Activated CD4-positive, alpha-beta T cell treated with anti-CD3 and anti-CD28 coated beads, Interleukin-2, Interleukin-6, amounts not matched to agents 100 ng/mL and 50 ng/mL, durations not matched to agents 16 hours and 8 hours (primary cell): ENCODE results near the gene TEX264.

Experiments
- DNase-seq: peaks from one replicate; pipeline ENCODE4 v3.0.0-alpha.2; 2020

TEX264 gene

GRCh38 chr3:51676102-51676640, 5.1 kb downstream of the TEX264 start:
- DNase-seq: no peak

- no peak for DNase-seq
Measured at GRCh38 chr3:51677358-51677757, 6.3 kb downstream of the TEX264 start.

- DNase-seq: no peak
Measured at GRCh38 chr3:51678186-51678585, 7.1 kb downstream of the TEX264 start.

- DNase-seq: no peak
Measured at GRCh38 chr3:51678641-51679040, 7.6 kb downstream of the TEX264 start.

- DNase-seq: no peak
Measured at GRCh38 chr3:51679318-51679717, 8.3 kb downstream of the TEX264 start.

GRCh38 chr3:51679777-51680176, 8.7 kb downstream of the TEX264 start:
- DNase-seq: no peak

- no peak for DNase-seq
Measured at GRCh38 chr3:51680196-51680595, 9.1 kb downstream of the TEX264 start.

GRCh38 chr3:51680663-51681230, 9.7 kb downstream of the TEX264 start:
- DNase-seq: no peak

- DNase-seq: peak; percentile 80
Measured at GRCh38 chr3:51681453-51681852, 10.4 kb downstream of the TEX264 start.

- DNase-seq: peak; percentile 90
Measured at GRCh38 chr3:51682079-51682478, 11.0 kb downstream of the TEX264 start.

- DNase-seq: no peak
Measured at GRCh38 chr3:51682526-51682925, 11.5 kb downstream of the TEX264 start.

- DNase-seq: no peak
Measured at GRCh38 chr3:51683566-51683965, 12.5 kb downstream of the TEX264 start.

- peak; percentile 22 for DNase-seq
Measured at GRCh38 chr3:51684971-51685751, 14.1 kb downstream of the TEX264 start.

- no peak for DNase-seq
Measured at GRCh38 chr3:51686056-51686455, 15.0 kb downstream of the TEX264 start.

- DNase-seq: peak; percentile 94
Measured at GRCh38 chr3:51686512-51687215, 15.6 kb downstream of the TEX264 start.

GRCh38 chr3:51687431-51688205, 16.6 kb downstream of the TEX264 start:
- DNase-seq: no peak

GRCh38 chr3:51688206-51688600, 17.2 kb downstream of the TEX264 start:
- DNase-seq: no peak

GRCh38 chr3:51691021-51691420, 20.0 kb downstream of the TEX264 start:
- no peak for DNase-seq

GRCh38 chr3:51691949-51692348, 20.9 kb downstream of the TEX264 start:
- DNase-seq: no peak

GRCh38 chr3:51692980-51693395, 21.9 kb downstream of the TEX264 start:
- no peak for DNase-seq

GRCh38 chr3:51696954-51697353, 25.9 kb downstream of the TEX264 start:
- no peak for DNase-seq

- no peak for DNase-seq
Measured at GRCh38 chr3:51698209-51698608, 27.2 kb downstream of the TEX264 start.

- no peak for DNase-seq
Measured at GRCh38 chr3:51700403-51700802, 29.4 kb downstream of the TEX264 start.
